T-cell (primary cell): Measurements from ENCODE around the gene CIART. TPM values are rescaled to one million over a fixed set of nuclear protein-coding genes. Genes with fewer than 3 reads are reported as not detected.
"Not testable (repeated sequence)": the region's sequence is repeated elsewhere in the genome, so short reads cannot be mapped to it uniquely, and the experiment has no call there.

Experiments used
- ATAC-seq, 4 experiments: fragments of 200-7000 bp in 3 of 4; fragments of 150-1000 bp in 1 of 4; cut with Tn5 transposase; replicated peaks in 1 of 4; 1 replicate in 3 of 4; 2 replicates in 1 of 4; pipeline ENCODE4 v1.10.0; 2021; ENCODE audit warnings: moderate library complexity in 3 of 4, mild to moderate bottlenecking in 2 of 4, moderate number of reproducible peaks in 1 of 4
- CTCF ChIA-PET, 2 donors: fragments of 300-600 bp; sonication (Branson Sonifier 250); formaldehyde crosslinking; loops; one replicate each; lab custom pipeline; 2022; ENCODE audit warnings: antibody characterized with exemption in 2 of 2; lab: Charles Lee
- POLR2A ChIA-PET, 2 donors: fragments of 300-600 bp; sonication (Branson Sonifier 250); formaldehyde crosslinking; loops; one replicate each; lab custom pipeline; 2022; ENCODE audit warnings: antibody characterized with exemption in 2 of 2; lab: Charles Lee
- DNase-seq, 35 experiments: peaks; one replicate each; pipeline versions ENCODE4 v3.0.0 to v3.0.0-alpha.2; 2013 to 2023
- H3K27ac ChIP-seq: one replicate; pipeline ENCODE4 v1.5.1; 2013; ENCODE audit warnings: low read length
- H3K27me3 ChIP-seq, 2 experiments: replicated peaks in 1 of 2; 1 replicate in 1 of 2; 2 replicates in 1 of 2; pipeline versions ENCODE4 v1.6.1 to v1.7.0; 2013; ENCODE audit warnings: low read length in 1 of 2, mixed read lengths in 1 of 2; ENCODE audit not compliant: control insufficient read depth in 2 of 2, insufficient read depth in 2 of 2; ENCODE audit errors: extremely low read depth in 1 of 2
- H3K36me3 ChIP-seq, 2 donors: 1 replicate in 1 of 2; 2 replicates in 1 of 2; pipeline versions ENCODE4 v1.6.1 to v1.7.0; 2013; ENCODE audit warnings: low read length in 1 of 2; ENCODE audit not compliant: control insufficient read depth in 2 of 2, insufficient read depth in 1 of 2; ENCODE audit errors: extremely low read depth in 1 of 2
- H3K4me1 ChIP-seq, 2 experiments: 1 replicate in 1 of 2; 2 replicates in 1 of 2; pipeline versions ENCODE4 v1.6.1 to v1.7.0; 2013; ENCODE audit warnings: low read length in 2 of 2, mixed read lengths in 1 of 2; ENCODE audit not compliant: insufficient read depth in 2 of 2, control insufficient read depth in 1 of 2; ENCODE audit errors: extremely low read depth in 1 of 2
- H3K4me3 ChIP-seq, 2 donors: 1 replicate in 1 of 2; 2 replicates in 1 of 2; pipeline versions ENCODE4 v1.5.1 to v1.7.0; 2013; ENCODE audit warnings: mild to moderate bottlenecking in 2 of 2, low read length in 1 of 2, moderate library complexity in 1 of 2; ENCODE audit not compliant: control insufficient read depth in 1 of 2; ENCODE audit errors: extremely low read depth in 1 of 2
- H3K9me3 ChIP-seq: 2 replicates; pipeline ENCODE4 v1.7.0; 2013
- H3K27ac Mint-ChIP-seq, 2 donors: one replicate each; pipeline ENCODE4 v1.8.0; 2020 to 2021; ENCODE audit warnings: mild to moderate bottlenecking in 2 of 2, mixed read lengths in 2 of 2
- H3K27me3 Mint-ChIP-seq, 2 donors: one replicate each; pipeline ENCODE4 v1.8.0; 2021 to 2022; ENCODE audit warnings: mixed read lengths in 2 of 2
- H3K36me3 Mint-ChIP-seq: one replicate; pipeline ENCODE4 v1.8.0; 2021; ENCODE audit warnings: mixed read lengths
- H3K4me1 Mint-ChIP-seq, 3 donors: one replicate each; pipeline ENCODE4 v1.8.0; 2020 to 2022; ENCODE audit warnings: mixed read lengths in 3 of 3, mild to moderate bottlenecking in 1 of 3
- H3K4me3 Mint-ChIP-seq, 3 donors: one replicate each; pipeline ENCODE4 v1.8.0; 2020 to 2022; ENCODE audit warnings: mild to moderate bottlenecking in 3 of 3, mixed read lengths in 3 of 3, moderate library complexity in 3 of 3
- H3K9me3 Mint-ChIP-seq, 3 donors: one replicate each; pipeline ENCODE4 v1.8.0; 2020 to 2022; ENCODE audit warnings: mixed read lengths in 3 of 3
- WGBS: methylation state at CpG from one replicate; pipeline ENCODE4 v1.1.5; 2013; ENCODE audit warnings: missing lambda C conversion rate; ENCODE audit not compliant: insufficient coverage; 5-methylcytosine and 5-hydroxymethylcytosine counted together
- total RNA-seq, 35 experiments: library from RNA in 6 of 35; stranded (reverse) in 6 of 35; fragments of 120-200 nt in 1 of 35; gene quantifications; one replicate each; pipeline versions ENCODE4 v1.2.1 to v1.2.4 and lab custom pipeline; 2013 to 2026

The CIART gene
- total RNA-seq (1 to 10 TPM in 4 of 5 donors, under 1 TPM in 1; 0.63 to 2.9 (median 1.3) TPM), total RNA-seq (lab: John Stamatoyannopoulos, UW) (0.24 to 13.0 (median 1.9) reads per million in 29 experiments)
- 0.50 TPM for total RNA-seq (2013)

- Mint-ChIP-seq H3K4me1 (peaks cover 26 to 42% (median 28%) of the 10 kb centered on the region in 3 donors), H3K27ac (peak within 1 kb of the TSS; percentile 78 to 86), H3K9me3 (no peaks in the 10 kb centered on the region), H3K36me3 (peaks cover 5% of the 10 kb centered on the region), H3K27me3 (no peaks in the 10 kb centered on the region), H3K4me3 (peak within 1 kb of the TSS; percentile 81 to 90 (median 84))
- no peaks in the 10 kb centered on the region for H3K36me3 ChIP-seq
- no peaks in the 10 kb centered on the region for H3K9me3 ChIP-seq
- peaks cover 8 to 19% of the 10 kb centered on the region in 2 experiments for H3K4me1 ChIP-seq
- POLR2A ChIA-PET, result interaction anchor here (0.5 to 0.6 kb wide), 3 partner anchors 12 to 95 kb away, joined by 4 to 7 read pairs (median 4); no protein-coding TSS in a partner anchor
- DNase-seq, result peak; percentile 54 to 89 (median 73)
- CTCF ChIA-PET, result interaction anchor here (0.6 to 1.7 kb wide), 5 partner anchors 10 to 208 kb away, joined by 3 to 12 read pairs (median 5); partner anchors contain the start of gene APH1A (in 1 of the 2)
- peak; percentile 89 to 94 (median 90) for ATAC-seq
- peak within 1 kb of the TSS; percentile 33 to 48 for H3K4me3 ChIP-seq
- WGBS, result 2% methylated on average over 30 of the region's 46 CpGs
- H3K27me3 ChIP-seq, result peaks cover 0 to 4% of the 10 kb centered on the region in 2 experiments
- H3K27ac ChIP-seq, result peak within 1 kb of the TSS; percentile 75
Measured at GRCh38 chr1:150281758-150282557, at the start of gene CIART. Gene CIART, plus strand, starts transcription at chr1:150282554. Its CDS starts 714 bp downstream, at chr1:150283268.

- H3K36me3 Mint-ChIP-seq, H3K9me3 ChIP-seq, H3K9me3 Mint-ChIP-seq, DNase-seq, H3K4me3 Mint-ChIP-seq, H3K4me3 ChIP-seq, H3K27me3 Mint-ChIP-seq, POLR2A ChIA-PET, ATAC-seq, H3K27me3 ChIP-seq: not testable (repeated sequence)
- CTCF ChIA-PET, result interaction anchor here in 1 of 2 donors (0.8 kb wide), 1 partner anchor 46 kb away, joined by 5 read pairs; no protein-coding TSS in a partner anchor
- peaks cover 3 to 14% of the 10 kb centered on the region in 2 donors for H3K36me3 ChIP-seq
- 91% methylated on average over 6 of the region's 10 CpGs for WGBS
- Mint-ChIP-seq H3K4me1 (peaks cover 16 to 20% (median 19%) of the 10 kb centered on the region in 3 donors), H3K27ac (peak overlapping the region; percentile 96 to 98)
- H3K27ac ChIP-seq, result peak overlapping the region; percentile 99
- H3K4me1 ChIP-seq, result peaks cover 2 to 13% of the 10 kb centered on the region in 2 experiments
Measured at GRCh38 chr1:150232921-150233320, 49.4 kb upstream of the CIART start.

- ChIA-PET POLR2A (interaction anchor here in 1 of 2 donors (0.6 to 1.0 kb wide), 7 partner anchors 18 to 1018 kb away, joined by 3 to 11 read pairs (median 7); a partner anchor contains a TSS), CTCF (interaction anchor here in 1 of 2 donors (0.7 to 0.8 kb wide), 3 partner anchors 19 to 860 kb away, joined by 3 to 5 read pairs (median 5); no protein-coding TSS in a partner anchor)
- peak overlapping the region; percentile 99 for H3K27ac ChIP-seq
- H3K27me3 Mint-ChIP-seq, result no peaks in the 10 kb centered on the region
- peaks cover 3 to 9% of the 10 kb centered on the region in 2 donors for H3K36me3 ChIP-seq
- H3K4me3 ChIP-seq, result peak overlapping the region; percentile 66 to 98
- no peak overlapping the region for H3K4me3 Mint-ChIP-seq
- no peaks in the 10 kb centered on the region for H3K9me3 ChIP-seq
- no peaks in the 10 kb centered on the region for H3K27me3 ChIP-seq
- WGBS, result no CpG with 5 or more reads among the region's 15 CpGs
- DNase-seq (peak in 4 of 35 experiments; percentile 7 to 50 (median 14)), ATAC-seq (no peak)
- H3K36me3 Mint-ChIP-seq, result peaks cover 3% of the 10 kb centered on the region
- no peaks in the 10 kb centered on the region for H3K9me3 Mint-ChIP-seq
- H3K4me1 ChIP-seq, result peaks cover 2 to 13% of the 10 kb centered on the region in 2 experiments
- peak overlapping the region; percentile 96 to 98 for H3K27ac Mint-ChIP-seq
- peaks cover 16 to 20% (median 19%) of the 10 kb centered on the region in 3 donors for H3K4me1 Mint-ChIP-seq
Measured at GRCh38 chr1:150233359-150234308, 48.7 kb upstream of the CIART start.

- H3K9me3 Mint-ChIP-seq, result no peaks in the 10 kb centered on the region
- peaks cover 16 to 20% (median 19%) of the 10 kb centered on the region in 3 donors for H3K4me1 Mint-ChIP-seq
- 0% methylated on average over 8 of the region's 9 CpGs for WGBS
- Histone ChIP-seq H3K27me3 (no peaks in the 10 kb centered on the region), H3K9me3 (no peaks in the 10 kb centered on the region), H3K4me1 (peaks cover 2 to 13% of the 10 kb centered on the region in 2 experiments), H3K4me3 (peak overlapping the region; percentile 66 to 98), H3K27ac (peak overlapping the region; percentile 99), H3K36me3 (peaks cover 3 to 5% of the 10 kb centered on the region in 2 donors)
- H3K4me3 Mint-ChIP-seq, result no peak overlapping the region
- DNase-seq (no peak), ATAC-seq (no peak)
- no peaks in the 10 kb centered on the region for H3K27me3 Mint-ChIP-seq
- no peaks in the 10 kb centered on the region for H3K36me3 Mint-ChIP-seq
- POLR2A ChIA-PET, result interaction anchor here in 1 of 2 donors (0.6 to 1.0 kb wide), 6 partner anchors 39 to 1017 kb away, joined by 3 to 11 read pairs (median 6); a partner anchor contains a TSS
- H3K27ac Mint-ChIP-seq, result peak overlapping the region; percentile 96 to 98
- CTCF ChIA-PET, result interaction anchor here in 1 of 2 donors (0.7 kb wide), 2 partner anchors 20 to 860 kb away, joined by 3 to 5 read pairs; no protein-coding TSS in a partner anchor
Measured at GRCh38 chr1:150234309-150234565, 48.1 kb upstream of the CIART start.

- no peaks in the 10 kb centered on the region for H3K9me3 ChIP-seq
- CTCF ChIA-PET, result no interaction called here
- H3K27me3 Mint-ChIP-seq, result no peaks in the 10 kb centered on the region
- H3K27me3 ChIP-seq, result no peaks in the 10 kb centered on the region
- H3K4me3 Mint-ChIP-seq, result no peak overlapping the region
- WGBS, result under 1% methylated on average over 73 of the region's 78 CpGs
- peak overlapping the region; percentile 96 to 98 for H3K27ac Mint-ChIP-seq
- ATAC-seq, result peak; percentile 42 to 63 (median 44)
- H3K27ac ChIP-seq, result peak overlapping the region; percentile 99
- DNase-seq, result peak; percentile 69 to 94 (median 82)
- H3K4me3 ChIP-seq, result peak overlapping the region; percentile 66 to 98
- H3K36me3 ChIP-seq, result peaks cover 3 to 5% of the 10 kb centered on the region in 2 donors
- H3K4me1 ChIP-seq, result peaks cover 2 to 13% of the 10 kb centered on the region in 2 experiments
- peaks cover 16 to 20% (median 19%) of the 10 kb centered on the region in 3 donors for H3K4me1 Mint-ChIP-seq
- no peaks in the 10 kb centered on the region for H3K36me3 Mint-ChIP-seq
- H3K9me3 Mint-ChIP-seq, result no peaks in the 10 kb centered on the region
- POLR2A ChIA-PET, result interaction anchor here (0.6 to 0.7 kb wide), 4 partner anchors 40 to 1017 kb away, joined by 3 to 7 read pairs (median 5); no protein-coding TSS in a partner anchor
Measured at GRCh38 chr1:150234566-150235293, 47.6 kb upstream of the CIART start.
